BLaER1 (cell line): Measurements from ENCODE around the gene TMEM9B.
"Not testable (repeated sequence)": the region's sequence is repeated elsewhere in the genome, so short reads cannot be mapped to it uniquely, and the experiment has no call there.

Source experiments
- H3K27ac ChIP-seq: shearing (Covaris generic); formaldehyde crosslinking; 2 replicates; pipeline ENCODE4 v1.8.1; 2022
- H3K27me3 ChIP-seq: shearing (Covaris generic); formaldehyde crosslinking; 2 replicates; pipeline ENCODE4 v1.8.1; 2022
- H3K36me3 ChIP-seq: shearing (Covaris generic); formaldehyde crosslinking; 2 replicates; pipeline ENCODE4 v1.8.1; 2022
- H3K4me1 ChIP-seq: shearing (Covaris generic); formaldehyde crosslinking; 2 replicates; pipeline ENCODE4 v1.8.1; 2022
- H3K4me2 ChIP-seq: shearing (Covaris generic); formaldehyde crosslinking; 2 replicates; pipeline ENCODE4 v1.8.1; 2022
- H3K4me3 ChIP-seq: shearing (Covaris generic); formaldehyde crosslinking; 2 replicates; pipeline ENCODE4 v1.8.1; 2022
- H3K9ac ChIP-seq: shearing (Covaris generic); formaldehyde crosslinking; 2 replicates; pipeline ENCODE4 v1.8.1; 2022
- H3K9me3 ChIP-seq: shearing (Covaris generic); formaldehyde crosslinking; 2 replicates; pipeline ENCODE4 v1.8.1; 2022
- H4K20me1 ChIP-seq: shearing (Covaris generic); formaldehyde crosslinking; 2 replicates; pipeline ENCODE4 v1.8.1; 2022
- Cebpa-rat ChIP-seq: shearing (Covaris generic); IDR thresholded peaks from 2 replicates; pipeline ENCODE4 v1.8.1; 2022

TMEM9B gene

DNA sequence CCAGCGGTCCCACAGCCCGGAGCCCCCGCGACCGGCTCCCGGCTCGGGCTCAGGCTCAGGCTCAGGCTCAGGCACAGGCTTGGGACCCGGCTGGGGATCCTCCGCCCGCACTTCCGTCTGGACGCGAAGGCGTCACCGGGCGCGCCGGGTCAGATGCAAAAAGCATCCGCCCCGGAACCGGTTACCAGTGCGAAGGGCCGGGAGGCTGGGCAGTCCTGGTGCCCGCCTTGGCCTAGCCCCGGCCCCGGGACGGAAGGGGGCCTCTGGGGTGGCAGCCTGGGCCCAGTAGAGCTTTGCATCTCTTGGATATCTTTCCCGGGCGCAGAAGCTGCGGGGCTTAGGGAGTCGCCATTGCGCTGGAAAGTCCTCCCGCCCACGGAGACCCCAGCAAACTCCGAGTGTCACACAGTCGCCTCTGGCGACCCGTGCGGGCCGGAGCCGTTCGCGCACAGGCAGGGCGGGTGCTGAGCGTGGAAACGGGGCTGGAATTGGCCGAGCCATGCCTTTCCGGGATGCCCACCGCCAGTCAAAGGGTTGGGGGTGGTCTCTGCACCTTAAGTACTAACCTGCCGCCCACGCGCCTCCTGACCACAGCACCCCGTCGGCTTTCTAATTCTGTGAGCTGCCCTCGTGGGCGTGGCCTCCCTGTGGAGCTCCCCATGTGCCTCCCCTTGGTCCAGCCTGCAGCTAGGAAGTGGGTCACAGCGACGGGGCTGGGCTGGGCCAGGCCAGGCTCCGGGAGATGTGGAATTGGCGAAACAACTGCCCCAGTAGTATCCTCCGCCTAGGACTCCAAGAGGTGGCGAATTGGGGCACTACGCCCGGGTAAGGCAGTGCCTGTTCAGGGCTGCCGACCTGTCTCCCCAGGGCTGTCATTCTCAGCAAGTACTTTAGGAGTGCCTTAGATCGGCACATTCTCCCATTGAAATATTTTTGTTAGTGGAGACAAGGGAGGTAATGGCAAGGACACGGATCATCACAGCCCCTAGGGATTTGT, at the start of gene TMEM9B:
TSS of gene TMEM9B (minus strand) at position 119 of the 997 bp plus-strand sequence. CDS start 129 bp downstream, outside the sequence.
- TF ChIP-seq Cebpa-rat = no peak

DNA sequence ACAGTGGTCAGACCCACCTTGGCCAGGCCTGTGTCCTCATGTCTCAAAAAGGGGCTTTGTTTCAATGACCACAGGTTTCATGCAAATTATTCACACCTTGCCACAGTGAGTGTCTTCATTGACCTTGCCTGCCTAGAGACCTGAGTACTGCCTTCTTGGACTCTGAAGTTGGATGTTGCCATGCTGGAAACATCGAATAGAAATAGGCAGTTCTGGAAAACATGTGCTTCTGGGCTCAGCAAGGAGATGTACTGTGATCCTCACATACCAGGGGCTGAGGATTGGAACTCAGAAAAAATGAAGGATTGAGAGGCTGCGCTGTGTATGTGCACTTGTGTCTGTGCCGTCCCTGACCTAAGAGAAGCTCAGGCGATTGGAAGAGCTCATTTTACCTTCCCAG, 49.1 kb upstream of the TMEM9B start:
- no peak overlapping the region for H3K4me3 ChIP-seq

More for the DNA sequence above, at the start of gene TMEM9B:
- Histone ChIP-seq H4K20me1 (peaks cover 14% of the 10 kb centered on the region; the same call in 1 of the 2 replicates), H3K9ac (peak within 1 kb of the TSS; percentile 84), H3K4me1 (peaks cover 24% of the 10 kb centered on the region), H3K27ac (peak within 1 kb of the TSS; percentile 86), H3K4me2 (peak within 1 kb of the TSS; percentile 99), H3K9me3 (no peaks in the 10 kb centered on the region), H3K36me3 (no peaks in the 10 kb centered on the region), H3K4me3 (peak within 1 kb of the TSS; percentile 97), H3K27me3 (no peaks in the 10 kb centered on the region)

DNA sequence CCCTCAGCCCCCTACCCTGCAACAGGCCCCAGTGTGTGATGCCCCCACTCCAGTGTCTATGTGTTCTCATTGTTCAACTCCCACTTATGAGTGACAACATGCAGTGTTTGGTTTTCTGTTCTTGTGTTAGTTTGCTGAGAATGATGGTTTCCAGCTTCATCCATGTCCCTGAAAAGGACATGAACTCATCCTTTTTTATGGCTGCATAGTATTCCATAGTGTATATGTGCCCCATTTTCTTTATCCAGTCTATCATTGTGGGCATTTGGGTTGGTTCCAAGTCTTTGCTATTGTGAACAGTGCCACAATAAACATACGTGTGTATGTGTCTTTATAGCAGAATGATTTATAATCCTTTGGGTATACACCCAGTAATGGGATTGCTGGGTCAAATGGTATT, 45.3 kb upstream of the TMEM9B start:
- H3K9me3 ChIP-seq, H3K4me1 ChIP-seq, H4K20me1 ChIP-seq, H3K27ac ChIP-seq, H3K36me3 ChIP-seq, H3K9ac ChIP-seq, H3K4me3 ChIP-seq, H3K4me2 ChIP-seq: not testable (repeated sequence)
- peaks cover 21% of the 10 kb centered on the region for H3K27me3 ChIP-seq

More for the DNA sequence above, 49.1 kb upstream of the TMEM9B start:
- Histone ChIP-seq H3K9me3 (no peaks in the 10 kb centered on the region), H3K27ac (no peak overlapping the region), H3K27me3 (no peaks in the 10 kb centered on the region), H3K4me1 (peaks cover 8% of the 10 kb centered on the region), H3K36me3 (no peaks in the 10 kb centered on the region), H3K9ac (no peak overlapping the region), H3K4me2 (no peak overlapping the region), H4K20me1 (no peaks in the 10 kb centered on the region)
- TF ChIP-seq Cebpa-rat = no peak

DNA sequence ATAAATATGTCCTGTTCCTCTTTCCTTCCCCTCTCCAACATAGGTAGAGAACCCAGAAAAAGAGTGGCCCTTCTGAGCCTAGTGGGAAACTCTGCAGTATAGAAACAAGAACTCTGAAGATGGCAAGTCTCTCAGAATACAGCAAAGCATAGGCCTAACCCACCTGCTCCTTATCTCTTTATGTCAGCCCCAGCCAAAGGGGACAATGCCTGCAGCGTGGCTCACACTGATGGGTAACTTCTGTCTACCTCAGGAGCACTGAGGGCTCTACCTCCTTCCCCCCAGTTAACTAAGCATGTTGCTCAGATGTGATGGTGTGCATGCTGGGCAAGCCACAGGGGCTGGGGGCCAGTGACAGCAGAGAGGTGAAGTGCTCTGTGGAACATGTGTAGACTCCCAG, 44.4 kb upstream of the TMEM9B start:
- no peak overlapping the region for H3K4me3 ChIP-seq
- H3K27ac ChIP-seq = no peak overlapping the region
- no peak overlapping the region for H3K4me2 ChIP-seq
- no peak overlapping the region for H3K9ac ChIP-seq
- peaks cover 13% of the 10 kb centered on the region for H3K9me3 ChIP-seq
- H3K27me3 ChIP-seq = peaks cover 30% of the 10 kb centered on the region
- no peak for TF ChIP-seq Cebpa-rat
- H4K20me1 ChIP-seq = no peaks in the 10 kb centered on the region
- no peaks in the 10 kb centered on the region for H3K36me3 ChIP-seq
- 0 out of 2 replicates have a peak, but pooled peaks cover 7% of the 10 kb centered on the region for H3K4me1 ChIP-seq

DNA sequence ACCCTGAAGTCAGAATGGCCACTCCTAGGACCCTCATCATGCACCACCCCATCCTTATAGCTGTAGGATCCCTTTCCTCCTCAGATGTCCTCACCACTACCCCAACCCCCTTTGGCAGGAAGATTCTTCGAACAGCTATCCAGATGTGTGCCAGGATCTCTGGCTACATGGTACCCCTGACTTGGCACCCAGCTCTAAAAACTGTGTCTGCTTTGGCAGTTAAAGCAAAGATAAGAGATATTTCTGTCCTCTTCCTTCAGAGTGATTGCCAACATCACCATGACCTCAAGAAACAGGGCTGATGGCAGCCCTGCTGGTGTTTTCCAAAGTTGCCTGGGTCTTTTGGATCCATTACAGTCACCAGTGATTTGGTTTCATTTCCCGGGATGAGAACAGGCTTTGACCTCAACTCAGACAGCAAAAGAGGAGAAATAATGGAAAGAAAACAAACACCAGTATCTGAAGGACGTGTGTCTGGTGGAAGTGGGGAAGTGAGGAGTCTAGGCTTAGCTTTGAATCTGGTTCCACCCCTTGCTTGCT, 43.8 kb upstream of the TMEM9B start:
- H3K9me3 ChIP-seq = peaks cover 18% of the 10 kb centered on the region

DNA sequence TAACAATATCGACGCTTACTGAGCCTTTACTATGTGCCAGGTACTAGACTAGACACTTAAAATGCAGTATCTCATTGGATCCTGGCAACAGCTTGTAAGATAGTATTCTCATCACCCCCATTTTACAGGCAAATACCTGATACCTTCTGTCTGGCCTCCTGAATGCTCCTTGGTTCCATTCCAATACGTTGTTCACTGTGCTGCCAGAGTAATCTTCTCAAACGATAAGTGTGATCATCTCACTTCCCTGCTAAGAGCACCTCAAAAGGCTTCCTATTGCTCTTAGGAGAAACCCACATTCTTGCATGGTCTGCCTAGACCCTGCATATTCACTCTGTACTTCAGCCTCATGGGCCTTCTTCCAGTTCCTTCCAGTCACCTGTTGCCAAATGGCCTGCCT, 40.8 kb upstream of the TMEM9B start:
- Histone ChIP-seq H3K4me3 (no peak overlapping the region), H3K27me3 (peaks cover 61% of the 10 kb centered on the region), H3K4me1 (0 out of 2 replicates have a peak, but pooled peaks cover 11% of the 10 kb centered on the region), H3K27ac (no peak overlapping the region), H3K9me3 (peaks cover 21% of the 10 kb centered on the region), H3K36me3 (no peaks in the 10 kb centered on the region), H3K9ac (no peak overlapping the region), H3K4me2 (no peak overlapping the region), H4K20me1 (no peaks in the 10 kb centered on the region; the same call in 1 of the 2 replicates)
- no peak for TF ChIP-seq Cebpa-rat

More for the DNA sequence above, 43.8 kb upstream of the TMEM9B start:
- H4K20me1 ChIP-seq = no peaks in the 10 kb centered on the region; the same call in 1 of the 2 replicates
- H3K4me2 ChIP-seq = no peak overlapping the region
- H3K4me3 ChIP-seq = no peak overlapping the region
- 0 out of 2 replicates have a peak, but pooled peaks cover 10% of the 10 kb centered on the region for H3K4me1 ChIP-seq
- no peak for TF ChIP-seq Cebpa-rat
- no peak overlapping the region for H3K9ac ChIP-seq
- H3K27ac ChIP-seq = no peak overlapping the region
- H3K36me3 ChIP-seq = no peaks in the 10 kb centered on the region
- peaks cover 35% of the 10 kb centered on the region for H3K27me3 ChIP-seq

DNA sequence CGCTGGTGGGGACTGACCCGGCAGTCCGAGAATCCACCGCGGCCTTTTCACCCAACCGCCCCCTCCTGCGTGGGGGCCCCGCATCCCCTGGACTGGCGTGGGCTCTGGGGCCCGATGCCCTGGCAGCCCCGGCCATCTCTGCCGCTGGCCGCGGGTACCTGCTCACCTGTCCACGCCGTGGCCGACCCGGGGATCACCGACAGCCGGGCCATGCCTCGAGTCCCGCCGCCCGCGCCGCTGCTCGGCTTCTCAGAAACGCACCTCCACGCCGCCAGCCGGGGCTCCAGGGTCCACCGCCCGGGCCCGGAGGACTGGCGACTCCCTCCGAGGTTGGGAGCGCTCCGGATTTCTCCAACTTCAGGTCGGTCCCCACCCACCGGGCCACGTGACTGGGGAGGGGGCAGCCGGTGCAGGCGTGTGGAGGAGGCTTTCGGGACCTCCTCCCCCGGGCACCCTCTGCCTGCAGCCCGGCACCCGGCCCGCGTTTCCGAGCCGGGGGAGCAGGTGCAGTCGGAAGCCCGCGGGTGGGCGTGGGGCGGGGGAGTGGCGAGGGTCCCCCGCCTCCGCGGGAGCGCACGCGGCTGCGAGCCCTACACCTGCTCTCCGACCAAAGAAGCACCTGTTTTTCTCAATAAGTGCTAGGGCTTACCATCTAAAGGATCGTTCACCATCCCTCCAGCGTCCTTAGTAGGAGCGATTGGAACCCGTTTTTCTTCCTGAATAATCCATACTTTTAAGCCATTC, 40.1 kb upstream of the TMEM9B start:
- Histone ChIP-seq H3K27ac (no peak overlapping the region), H3K4me1 (0 out of 2 replicates have a peak, but pooled peaks cover 11% of the 10 kb centered on the region), H3K36me3 (no peaks in the 10 kb centered on the region), H3K4me3 (peak overlapping the region; percentile 61), H3K9me3 (peaks cover 21% of the 10 kb centered on the region), H3K4me2 (peak overlapping the region; percentile 74), H3K27me3 (peaks cover 61% of the 10 kb centered on the region), H3K9ac (no peak overlapping the region), H4K20me1 (no peaks in the 10 kb centered on the region; the same call in 1 of the 2 replicates)
- TF ChIP-seq Cebpa-rat = no peak

DNA sequence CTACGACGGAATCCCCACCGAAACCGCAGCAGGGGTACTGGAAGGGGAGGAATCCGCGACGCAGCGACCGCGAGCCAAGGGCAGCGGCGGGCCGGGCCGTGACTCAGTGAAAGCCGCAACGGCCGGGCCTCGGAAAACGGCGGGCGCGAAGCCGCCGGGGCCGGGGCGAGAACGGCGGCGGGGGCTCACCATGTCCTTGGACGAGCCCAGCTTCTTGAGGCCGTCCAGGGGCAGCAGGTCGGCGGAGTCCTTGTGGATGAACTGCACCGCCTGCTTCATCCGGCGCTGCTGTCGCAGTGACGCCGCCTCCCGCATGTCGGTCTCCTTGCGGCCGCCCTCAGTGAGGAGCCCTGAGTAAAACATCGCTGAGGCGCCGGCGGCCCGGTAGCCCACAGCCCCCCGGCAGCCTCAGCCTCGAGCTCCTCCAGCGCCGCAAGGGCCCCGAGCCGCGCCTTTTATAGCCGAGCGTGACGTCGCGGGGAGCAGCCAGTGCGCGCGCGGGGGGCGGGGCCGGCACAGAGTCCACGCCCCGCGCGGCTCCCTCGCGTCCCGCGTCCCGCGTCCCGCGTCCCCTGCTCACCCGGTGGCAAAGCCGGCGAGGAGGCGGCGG, 39.4 kb upstream of the TMEM9B start, which contains the start of gene NRIP3:
TSS of gene NRIP3 (minus strand) at position 429 of the 610 bp plus-strand sequence. CDS start at position 363, 66 bp downstream.
- no peaks in the 10 kb centered on the region; the same call in 1 of the 2 replicates for H4K20me1 ChIP-seq
- H3K36me3 ChIP-seq = no peaks in the 10 kb centered on the region
- H3K4me3 ChIP-seq = peak within 1 kb of the TSS; percentile 61
- no peak within 1 kb of the TSS for H3K9ac ChIP-seq
- peaks cover 21% of the 10 kb centered on the region for H3K9me3 ChIP-seq
- no peak for TF ChIP-seq Cebpa-rat
- H3K4me1 ChIP-seq = 0 out of 2 replicates have a peak, but pooled peaks cover 11% of the 10 kb centered on the region
- H3K27me3 ChIP-seq = peaks cover 61% of the 10 kb centered on the region
- peak within 1 kb of the TSS; percentile 74 for H3K4me2 ChIP-seq
- H3K27ac ChIP-seq = no peak within 1 kb of the TSS
